Measurements from ENCODE around the gene FABP7. TPM values are rescaled to one million over a fixed set of nuclear protein-coding genes. Genes with fewer than 3 reads are reported as not detected.

Gene FABP7
- total and polyA plus RNA-seq, 2 of the 13 experiments (the other 11 are each of a cell fraction or from before 2014, with no cell fraction given), result not detected

GRCh38 chr6:122780114-122780513 lies 598 bp downstream of the FABP7 start:
- Histone ChIP-seq H2AFZ (ENCODE audit: low read length) (no peak overlapping the region), H3K9me3 (ENCODE audit: low read length) (no peaks in the 10 kb centered on the region), H3K4me3 (replicated peaks in 1 of 3; ENCODE audit: insufficient read depth in 1 of 3, low read depth in 2 of 3, low read length in 3 of 3) (no peak overlapping the region), H3K27me3 (ENCODE audit: control insufficient read depth in 1 of 2, insufficient read depth in 2 of 2, low read length in 2 of 2) (peaks cover 0 to 19% of the 10 kb centered on the region in 2 experiments; a peak in 3 of 5 replicates), H3K4me2 (ENCODE audit: low read depth, low read length) (no peak overlapping the region), H3K4me1 (ENCODE audit: insufficient read depth, low read length) (no peaks in the 10 kb centered on the region), H3K79me2 (ENCODE audit: insufficient read depth, low read length) (no peaks in the 10 kb centered on the region), H3K9ac (ENCODE audit: insufficient read depth, low read depth, low read length) (no peak overlapping the region), H4K20me1 (ENCODE audit: insufficient read depth, low read length) (no peaks in the 10 kb centered on the region), H3K27ac (ENCODE audit: extremely low read length, insufficient read depth, low read length) (no peak overlapping the region), H3K36me3 (replicated peaks in 1 of 2; ENCODE audit: control insufficient read depth in 1 of 2, insufficient read depth in 2 of 2, low read length in 2 of 2) (no peaks in the 10 kb centered on the region)
- intact Hi-C loops (cut with micrococcal nuclease; ENCODE audit: unreplicated experiment), result no loop called here
- ChIA-PET POLR2A (interaction anchor here (0.9 kb wide), 1 partner anchor 9 kb away, joined by 5 read pairs; the partner anchor contains the start of gene SMPDL3A), CTCF (ENCODE audit: low intra/inter-chr PET ratio, low total read pairs) (no interaction called here)
- BruUV-seq (replicated peaks), result no TSS peak
- in situ Hi-C loops (cut with HindIII; ENCODE audit: extremely low pct_ligation_motif_present, low pct_unique_long_range_greater_than_20kb), result no loop called here
- FAIRE-seq (no peak), DNase-seq (ENCODE audit: low spot score) (no peak), ATAC-seq (no peak)
- TF ChIP-seq ZFP90 (CRISPR knock-in tag; IDR thresholded peaks at IDR 0.05; ENCODE audit: borderline replicate concordance) (no peak), TAF1 (CRISPR knock-in tag; IDR thresholded peaks at IDR 0.05) (no peak), SNAPC4 (CRISPR knock-in tag; IDR thresholded peaks at IDR 0.05) (no peak), KDM2A (CRISPR knock-in tag; IDR thresholded peaks at IDR 0.05; ENCODE audit: borderline replicate concordance, low read depth) (no peak), NFAT5 (CRISPR knock-in tag; IDR thresholded peaks at IDR 0.05) (no peak), ZBTB21 (CRISPR knock-in tag; IDR thresholded peaks at IDR 0.05) (no peak), ZNF530 (CRISPR knock-in tag; IDR thresholded peaks at IDR 0.05; ENCODE audit: low read depth) (no peak), THAP11 (CRISPR knock-in tag; IDR thresholded peaks at IDR 0.05) (no peak)
- WGBS (ENCODE audit: low lambda C conversion rate), result 9% methylated on average over 5 of the region's 5 CpGs
